ENCODE measurements around the gene SLC35G1. TPM values are rescaled to one million over a fixed set of nuclear protein-coding genes. Genes with fewer than 3 reads are reported as not detected.

SLC35G1 gene
- 2.8 and 6.3 TPM in 2 replicates for total RNA-seq (2012; rRNA removed)

GRCh38 chr10:93893646-93894515 is at the start of gene SLC35G1:
Gene SLC35G1 (plus strand): TSS chr10:93893978. CDS start chr10:93894034, 56 bp downstream.
- peaks cover 12% of the 10 kb centered on the region for H3K4me1 ChIP-seq (ENCODE audit: control insufficient read depth, insufficient read depth, low read length)
- peaks cover 6% of the 10 kb centered on the region for H3K36me3 ChIP-seq (ENCODE audit: insufficient read depth, low read length)
- peak within 1 kb of the TSS; percentile 93 for H3K4me2 ChIP-seq (ENCODE audit: low read length)
- peak within 1 kb of the TSS; percentile 90 for H3K4me3 ChIP-seq (ENCODE audit: low read length)
- H3K9ac ChIP-seq (ENCODE audit: low read depth, low read length), result peak within 1 kb of the TSS; percentile 85
- no peaks in the 10 kb centered on the region for H3K9me3 ChIP-seq (replicated peaks; ENCODE audit: low read length)
- peaks cover 8% of the 10 kb centered on the region for H3K27me3 ChIP-seq (ENCODE audit: control insufficient read depth, insufficient read depth, low read length)

- no peak overlapping the region for H3K4me2 ChIP-seq (ENCODE audit: low read length)
- no peaks in the 10 kb centered on the region for H3K9me3 ChIP-seq (replicated peaks; ENCODE audit: low read length)
- H3K27me3 ChIP-seq (ENCODE audit: control insufficient read depth, insufficient read depth, low read length), result peaks cover 32% of the 10 kb centered on the region
- H3K9ac ChIP-seq (ENCODE audit: low read depth, low read length), result no peak overlapping the region
- H3K4me1 ChIP-seq (ENCODE audit: control insufficient read depth, insufficient read depth, low read length), result no peaks in the 10 kb centered on the region
- no peak overlapping the region for H3K4me3 ChIP-seq (ENCODE audit: low read length)
- no peaks in the 10 kb centered on the region for H3K36me3 ChIP-seq (ENCODE audit: insufficient read depth, low read length)
Measured at GRCh38 chr10:93844979-93845626, 48.7 kb upstream of the SLC35G1 start.

- no peaks in the 10 kb centered on the region for H3K9me3 ChIP-seq (replicated peaks; ENCODE audit: low read length)
Measured at GRCh38 chr10:93849593-93849992, 44.2 kb upstream of the SLC35G1 start.

GRCh38 chr10:93850031-93851015 is 43.5 kb upstream of the SLC35G1 start:
- Histone ChIP-seq H3K36me3 (ENCODE audit: insufficient read depth, low read length) (no peaks in the 10 kb centered on the region), H3K9me3 (replicated peaks; ENCODE audit: low read length) (no peaks in the 10 kb centered on the region), H3K4me1 (ENCODE audit: control insufficient read depth, insufficient read depth, low read length) (no peaks in the 10 kb centered on the region), H3K27me3 (ENCODE audit: control insufficient read depth, insufficient read depth, low read length) (peaks cover 26% of the 10 kb centered on the region), H3K4me2 (ENCODE audit: low read length) (no peak overlapping the region), H3K4me3 (ENCODE audit: low read length) (no peak overlapping the region), H3K9ac (ENCODE audit: low read depth, low read length) (no peak overlapping the region)

More at GRCh38 chr10:93849593-93849992, 44.2 kb upstream of the SLC35G1 start:
- no peaks in the 10 kb centered on the region for H3K36me3 ChIP-seq (ENCODE audit: insufficient read depth, low read length)
- H3K27me3 ChIP-seq (ENCODE audit: control insufficient read depth, insufficient read depth, low read length), result peaks cover 26% of the 10 kb centered on the region
- H3K4me1 ChIP-seq (ENCODE audit: control insufficient read depth, insufficient read depth, low read length), result no peaks in the 10 kb centered on the region
- no peak overlapping the region for H3K4me2 ChIP-seq (ENCODE audit: low read length)
- no peak overlapping the region for H3K9ac ChIP-seq (ENCODE audit: low read depth, low read length)
- no peak overlapping the region for H3K4me3 ChIP-seq (ENCODE audit: low read length)

GRCh38 chr10:93851169-93851568 is 42.6 kb upstream of the SLC35G1 start:
- Histone ChIP-seq H3K9ac (ENCODE audit: low read depth, low read length) (no peak overlapping the region), H3K4me1 (ENCODE audit: control insufficient read depth, insufficient read depth, low read length) (no peaks in the 10 kb centered on the region), H3K4me2 (ENCODE audit: low read length) (no peak overlapping the region), H3K9me3 (replicated peaks; ENCODE audit: low read length) (no peaks in the 10 kb centered on the region), H3K27me3 (ENCODE audit: control insufficient read depth, insufficient read depth, low read length) (peaks cover 26% of the 10 kb centered on the region), H3K4me3 (ENCODE audit: low read length) (no peak overlapping the region), H3K36me3 (ENCODE audit: insufficient read depth, low read length) (no peaks in the 10 kb centered on the region)

- Histone ChIP-seq H3K4me2 (ENCODE audit: low read length) (no peak overlapping the region), H3K9ac (ENCODE audit: low read depth, low read length) (no peak overlapping the region), H3K4me3 (ENCODE audit: low read length) (no peak overlapping the region), H3K27me3 (ENCODE audit: control insufficient read depth, insufficient read depth, low read length) (peaks cover 40% of the 10 kb centered on the region), H3K4me1 (ENCODE audit: control insufficient read depth, insufficient read depth, low read length) (no peaks in the 10 kb centered on the region), H3K9me3 (replicated peaks; ENCODE audit: low read length) (no peaks in the 10 kb centered on the region), H3K36me3 (ENCODE audit: insufficient read depth, low read length) (no peaks in the 10 kb centered on the region)
Measured at GRCh38 chr10:93852476-93853095, 41.2 kb upstream of the SLC35G1 start.

GRCh38 chr10:93854975-93855374 is 38.8 kb upstream of the SLC35G1 start:
- no peak overlapping the region for H3K4me3 ChIP-seq (ENCODE audit: low read length)
- H3K9me3 ChIP-seq (replicated peaks; ENCODE audit: low read length), result no peaks in the 10 kb centered on the region
- peaks cover 36% of the 10 kb centered on the region for H3K27me3 ChIP-seq (ENCODE audit: control insufficient read depth, insufficient read depth, low read length)
- no peaks in the 10 kb centered on the region for H3K4me1 ChIP-seq (ENCODE audit: control insufficient read depth, insufficient read depth, low read length)
- H3K9ac ChIP-seq (ENCODE audit: low read depth, low read length), result no peak overlapping the region
- no peak overlapping the region for H3K4me2 ChIP-seq (ENCODE audit: low read length)
- H3K36me3 ChIP-seq (ENCODE audit: insufficient read depth, low read length), result no peaks in the 10 kb centered on the region

- H3K4me1 ChIP-seq (ENCODE audit: control insufficient read depth, insufficient read depth, low read length), result no peaks in the 10 kb centered on the region
- H3K4me3 ChIP-seq (ENCODE audit: low read length), result no peak overlapping the region
- H3K36me3 ChIP-seq (ENCODE audit: insufficient read depth, low read length), result no peaks in the 10 kb centered on the region
- no peaks in the 10 kb centered on the region for H3K9me3 ChIP-seq (replicated peaks; ENCODE audit: low read length)
- peaks cover 25% of the 10 kb centered on the region for H3K27me3 ChIP-seq (ENCODE audit: control insufficient read depth, insufficient read depth, low read length)
- H3K9ac ChIP-seq (ENCODE audit: low read depth, low read length), result no peak overlapping the region
- no peak overlapping the region for H3K4me2 ChIP-seq (ENCODE audit: low read length)
Measured at GRCh38 chr10:93856349-93857145, 37.2 kb upstream of the SLC35G1 start.

GRCh38 chr10:93859049-93859655 is 34.6 kb upstream of the SLC35G1 start:
- H3K4me1 ChIP-seq (ENCODE audit: control insufficient read depth, insufficient read depth, low read length), result no peaks in the 10 kb centered on the region
- H3K9me3 ChIP-seq (replicated peaks; ENCODE audit: low read length), result no peaks in the 10 kb centered on the region
- peaks cover 27% of the 10 kb centered on the region for H3K27me3 ChIP-seq (ENCODE audit: control insufficient read depth, insufficient read depth, low read length)
- H3K4me2 ChIP-seq (ENCODE audit: low read length), result no peak overlapping the region
- no peak overlapping the region for H3K4me3 ChIP-seq (ENCODE audit: low read length)
- H3K9ac ChIP-seq (ENCODE audit: low read depth, low read length), result no peak overlapping the region
- no peaks in the 10 kb centered on the region for H3K36me3 ChIP-seq (ENCODE audit: insufficient read depth, low read length)

GRCh38 chr10:93861825-93862224 is 32.0 kb upstream of the SLC35G1 start:
- Histone ChIP-seq H3K36me3 (ENCODE audit: insufficient read depth, low read length) (no peaks in the 10 kb centered on the region), H3K4me1 (ENCODE audit: control insufficient read depth, insufficient read depth, low read length) (no peaks in the 10 kb centered on the region), H3K4me2 (ENCODE audit: low read length) (no peak overlapping the region), H3K27me3 (ENCODE audit: control insufficient read depth, insufficient read depth, low read length) (peaks cover 45% of the 10 kb centered on the region), H3K4me3 (ENCODE audit: low read length) (no peak overlapping the region), H3K9me3 (replicated peaks; ENCODE audit: low read length) (no peaks in the 10 kb centered on the region), H3K9ac (ENCODE audit: low read depth, low read length) (no peak overlapping the region)
